DOHH2 (cell line): ENCODE measurements around the gene CGB8.

Experiments
- H3F3A ChIP-seq: fragments of 200-600 bp; sonication (generic), shearing (Covaris generic); 2 replicates; pipeline ENCODE4 v1.6.0; 2016; ENCODE audit warnings: antibody characterized with exemption, mild to moderate bottlenecking; ENCODE audit not compliant: control insufficient read depth, insufficient read depth
- H3K27ac ChIP-seq: fragments of 200-600 bp; sonication (generic); 2 replicates; pipeline ENCODE4 v1.5.1; 2014; ENCODE audit warnings: low read depth, mild to moderate bottlenecking, low read length, moderate library complexity
- H3K27me3 ChIP-seq: fragments of 200-600 bp; sonication (generic); 2 replicates; pipeline ENCODE4 v1.6.1; 2014; ENCODE audit warnings: mild to moderate bottlenecking, low read length, mixed read lengths; ENCODE audit not compliant: control insufficient read depth
- H3K36me3 ChIP-seq: fragments of 200-600 bp; sonication (generic); 2 replicates; pipeline ENCODE4 v1.6.1; 2014; ENCODE audit warnings: mild to moderate bottlenecking, low read length, moderate library complexity, mixed read lengths; ENCODE audit not compliant: control insufficient read depth
- H3K4me1 ChIP-seq: fragments of 200-600 bp; sonication (generic); 2 replicates; pipeline ENCODE4 v1.6.1; 2014; ENCODE audit warnings: mild to moderate bottlenecking, low read length, mixed read lengths; ENCODE audit not compliant: control insufficient read depth
- H3K4me2 ChIP-seq: fragments of 200-600 bp; sonication (generic); 2 replicates; pipeline ENCODE4 v1.6.0; 2014; ENCODE audit warnings: mild to moderate bottlenecking, low read length, moderate library complexity
- H3K4me3 ChIP-seq: fragments of 200-600 bp; sonication (generic); 2 replicates; pipeline ENCODE4 v1.5.1; 2014; ENCODE audit warnings: mild to moderate bottlenecking, low read length, mixed read lengths
- H3K79me2 ChIP-seq: fragments of 200-600 bp; sonication (generic); 2 replicates; pipeline ENCODE4 v1.6.1; 2014; ENCODE audit warnings: mild to moderate bottlenecking, low read length, mixed read lengths; ENCODE audit not compliant: control insufficient read depth
- H3K9me2 ChIP-seq: fragments of 200-600 bp; sonication (generic); replicated peaks from 2 replicates; pipeline ENCODE4 v1.6.1; 2014; ENCODE audit warnings: mild to moderate bottlenecking, low read length, mixed read lengths; ENCODE audit not compliant: control insufficient read depth
- H3K9me3 ChIP-seq: fragments of 200-600 bp; sonication (generic); 2 replicates; pipeline ENCODE4 v1.6.1; 2014; ENCODE audit warnings: antibody characterized with exemption, low read length, mixed read lengths; ENCODE audit not compliant: control insufficient read depth, insufficient read depth
- H4K20me1 ChIP-seq: fragments of 200-600 bp; sonication (generic); 2 replicates; pipeline ENCODE4 v1.6.0; 2014; ENCODE audit warnings: low read depth, mild to moderate bottlenecking, antibody characterized with exemption, low read length, moderate library complexity; ENCODE audit not compliant: control insufficient read depth, insufficient read depth
- EZH2phosphoT487 ChIP-seq: fragments of 200-600 bp; sonication (generic); IDR thresholded peaks from 2 replicates; pipeline ENCODE4 v1.6.1; 2017; ENCODE audit warnings: borderline replicate concordance, mild to moderate bottlenecking, antibody characterized with exemption, low read length, moderate library complexity, mixed read lengths
- TF ChIP-seq, protein P1 (sequence below): fragments of 200-600 bp; sonication (generic); IDR thresholded peaks from one replicate; pipeline ENCODE4 v1.5.1; 2014; ENCODE audit warnings: antibody characterized with exemption, mild to moderate bottlenecking, low read depth, low read length; ENCODE audit not compliant: poor library complexity, severe bottlenecking

CGB8 gene

DNA sequence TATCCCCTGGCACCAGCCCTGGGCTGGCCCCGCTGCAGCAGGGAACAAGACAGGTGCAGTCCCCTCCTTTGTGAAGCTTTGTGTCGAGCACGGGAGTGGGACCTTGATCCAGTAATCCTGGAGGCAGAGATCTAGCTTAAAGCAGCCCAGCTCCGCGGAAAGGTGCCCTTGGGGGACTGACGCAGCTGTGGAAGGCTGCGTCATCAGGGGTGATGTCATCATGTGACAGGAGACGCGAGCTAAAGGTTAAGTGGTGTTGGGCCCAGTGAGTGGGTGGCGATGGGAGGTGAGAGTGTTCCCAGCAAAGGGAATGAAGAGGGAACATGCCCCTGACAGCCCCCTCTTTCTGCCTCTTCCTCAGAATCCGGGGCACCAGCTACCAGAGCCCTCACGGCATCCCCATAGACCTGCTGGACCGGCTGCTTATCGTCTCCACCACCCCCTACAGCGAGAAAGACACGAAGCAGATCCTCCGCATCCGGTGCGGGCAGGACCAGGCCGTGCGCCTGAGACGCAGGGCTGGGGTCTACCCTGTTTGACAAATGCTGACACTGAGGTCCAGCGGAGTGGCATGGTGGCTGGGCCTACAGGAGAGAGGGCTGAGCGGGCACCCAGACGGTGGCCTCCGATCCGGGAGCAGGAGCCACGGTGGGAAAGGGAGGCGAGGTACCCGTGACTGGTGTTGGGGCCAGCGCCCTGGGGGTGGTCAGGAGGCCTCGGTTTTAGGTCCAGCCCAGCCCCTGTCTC lies 34.6 kb downstream of the CGB8 start:
- Histone ChIP-seq H3K9me3 (no peaks in the 10 kb centered on the region), H3F3A (0 out of 2 replicates have a peak, but pooled peaks cover 3% of the 10 kb centered on the region), H3K4me1 (peaks cover 22% of the 10 kb centered on the region), H3K4me3 (no peak overlapping the region), H3K79me2 (no peaks in the 10 kb centered on the region), H3K36me3 (peaks cover 61% of the 10 kb centered on the region), H3K9me2 (no peaks in the 10 kb centered on the region), H3K27ac (no peak overlapping the region), H3K4me2 (no peak overlapping the region), H4K20me1 (no peaks in the 10 kb centered on the region; the same call in 1 of the 2 replicates), H3K27me3 (peaks cover 14% of the 10 kb centered on the region)
- TF ChIP-seq, protein P1, sequence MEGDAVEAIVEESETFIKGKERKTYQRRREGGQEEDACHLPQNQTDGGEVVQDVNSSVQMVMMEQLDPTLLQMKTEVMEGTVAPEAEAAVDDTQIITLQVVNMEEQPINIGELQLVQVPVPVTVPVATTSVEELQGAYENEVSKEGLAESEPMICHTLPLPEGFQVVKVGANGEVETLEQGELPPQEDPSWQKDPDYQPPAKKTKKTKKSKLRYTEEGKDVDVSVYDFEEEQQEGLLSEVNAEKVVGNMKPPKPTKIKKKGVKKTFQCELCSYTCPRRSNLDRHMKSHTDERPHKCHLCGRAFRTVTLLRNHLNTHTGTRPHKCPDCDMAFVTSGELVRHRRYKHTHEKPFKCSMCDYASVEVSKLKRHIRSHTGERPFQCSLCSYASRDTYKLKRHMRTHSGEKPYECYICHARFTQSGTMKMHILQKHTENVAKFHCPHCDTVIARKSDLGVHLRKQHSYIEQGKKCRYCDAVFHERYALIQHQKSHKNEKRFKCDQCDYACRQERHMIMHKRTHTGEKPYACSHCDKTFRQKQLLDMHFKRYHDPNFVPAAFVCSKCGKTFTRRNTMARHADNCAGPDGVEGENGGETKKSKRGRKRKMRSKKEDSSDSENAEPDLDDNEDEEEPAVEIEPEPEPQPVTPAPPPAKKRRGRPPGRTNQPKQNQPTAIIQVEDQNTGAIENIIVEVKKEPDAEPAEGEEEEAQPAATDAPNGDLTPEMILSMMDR = no peak
- TF ChIP-seq EZH2phosphoT487 = no peak

DNA sequence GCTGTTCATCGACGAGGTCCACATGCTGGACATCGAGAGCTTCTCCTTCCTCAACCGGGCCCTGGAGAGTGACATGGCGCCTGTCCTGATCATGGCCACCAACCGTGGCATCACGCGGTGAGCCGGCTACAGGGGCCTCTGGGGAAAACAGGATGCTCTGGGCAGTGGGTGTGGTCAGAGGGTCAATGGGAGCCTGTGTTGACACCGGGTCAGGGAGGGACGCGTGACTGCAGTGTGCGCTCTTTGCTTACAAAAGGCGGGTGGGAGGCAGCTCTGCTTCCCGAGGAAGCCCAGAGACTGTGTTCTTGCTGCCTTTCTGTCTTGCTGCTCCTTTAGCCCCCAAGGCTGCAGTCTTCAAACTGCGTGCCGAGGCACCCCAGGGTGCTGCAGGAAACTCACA lies 37.7 kb downstream of the CGB8 start:
- Histone ChIP-seq H3K4me2 (no peak overlapping the region), H3K27me3 (no peaks in the 10 kb centered on the region), H3K79me2 (no peaks in the 10 kb centered on the region), H3K36me3 (peaks cover 75% of the 10 kb centered on the region), H3K27ac (no peak overlapping the region), H3K9me2 (no peaks in the 10 kb centered on the region), H3K4me1 (no peaks in the 10 kb centered on the region), H4K20me1 (no peaks in the 10 kb centered on the region; the same call in 1 of the 2 replicates), H3F3A (0 out of 2 replicates have a peak, but pooled peaks cover 3% of the 10 kb centered on the region), H3K4me3 (no peak overlapping the region), H3K9me3 (no peaks in the 10 kb centered on the region)
- TF ChIP-seq EZH2phosphoT487 = no peak
- TF ChIP-seq, protein P1 = no peak

DNA sequence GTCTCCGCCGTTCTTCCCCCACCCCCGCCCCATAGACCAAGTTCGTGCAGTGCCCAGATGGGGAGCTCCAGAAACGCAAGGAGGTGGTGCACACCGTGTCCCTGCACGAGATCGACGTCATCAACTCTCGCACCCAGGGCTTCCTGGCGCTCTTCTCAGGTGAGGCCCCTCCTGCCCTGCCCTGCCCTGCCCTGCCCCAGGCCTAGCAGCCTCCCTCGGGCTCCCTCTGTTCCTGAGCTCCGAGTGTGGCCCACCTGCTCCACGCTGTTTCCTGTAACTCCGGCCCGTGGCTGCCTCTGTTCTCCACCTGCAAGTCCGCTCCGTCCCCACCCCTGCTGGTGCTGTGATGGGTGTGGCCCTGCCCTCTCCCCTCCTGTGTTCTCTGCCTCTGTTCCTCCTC lies 38.5 kb downstream of the CGB8 start:
- no peaks in the 10 kb centered on the region; the same call in 1 of the 2 replicates for H4K20me1 ChIP-seq

More for the DNA sequence above, 38.5 kb downstream of the CGB8 start:
- H3K9me2 ChIP-seq = no peaks in the 10 kb centered on the region
- H3K4me2 ChIP-seq = no peak overlapping the region
- TF ChIP-seq EZH2phosphoT487 = no peak
- TF ChIP-seq, protein P1 = no peak
- no peaks in the 10 kb centered on the region for H3K9me3 ChIP-seq
- H3K4me1 ChIP-seq = no peaks in the 10 kb centered on the region
- no peaks in the 10 kb centered on the region for H3K79me2 ChIP-seq
- peaks cover 75% of the 10 kb centered on the region for H3K36me3 ChIP-seq
- no peak overlapping the region for H3K27ac ChIP-seq
- H3K4me3 ChIP-seq = no peak overlapping the region
- H3F3A ChIP-seq = 0 out of 2 replicates have a peak, but pooled peaks cover 3% of the 10 kb centered on the region
- no peaks in the 10 kb centered on the region for H3K27me3 ChIP-seq
